Pancreas (tissue), 10 donors: ENCODE measurements around the gene CEMIP. TPM values are rescaled to one million over a fixed set of nuclear protein-coding genes. Genes with fewer than 3 reads are reported as not detected.
A peak's percentile ranks its signal among the peaks of the same experiment; 100 is the strongest.

Experiments used
- ATAC-seq, 4 donors: fragments of 200-7000 bp; cut with Tn5 transposase; one replicate each; pipeline versions ENCODE4 v1.8.0 to v1.9.1; 2020; ENCODE audit warnings: mild to moderate bottlenecking in 4 of 4, moderate library complexity in 4 of 4
- DNase-seq, 6 donors: peaks; one replicate each; pipeline ENCODE4 v3.0.0-alpha.2; 2020
- FAIRE-seq: peaks from 2 replicates; lab custom pipeline; 2012; peaks lifted over from hg19 to GRCh38; lab: Jason Lieb, UNC
- H3K27ac ChIP-seq, 4 donors: fragments of 200-600 bp; sonication (generic); 1 replicate in 3 of 4; 2 replicates in 1 of 4; pipeline versions ENCODE4 v1.5.0 to v1.8.0; 2020
- H3K27me3 ChIP-seq, 4 donors: fragments of 200-600 bp; one replicate each; pipeline ENCODE4 v1.8.0; 2021
- H3K36me3 ChIP-seq, 3 donors: fragments of 200-600 bp; sonication (generic) in 1 of 3; one replicate each; pipeline versions ENCODE4 v1.5.0 to v1.8.0; 2020 to 2021
- H3K4me1 ChIP-seq, 3 donors: fragments of 200-600 bp; one replicate each; pipeline ENCODE4 v1.8.0; 2021
- H3K4me3 ChIP-seq, 4 donors: fragments of 200-600 bp; sonication (generic) in 2 of 4; one replicate each; pipeline versions ENCODE4 v1.5.0 to v1.8.0; 2020 to 2021
- H3K9me3 ChIP-seq, 4 donors: fragments of 200-600 bp; one replicate each; pipeline ENCODE4 v1.8.0; 2021
- CTCF ChIP-seq, 4 donors: fragments of 200-600 bp; sonication (generic) in 3 of 4; IDR thresholded peaks; one replicate each; pipeline versions ENCODE4 v1.5.0 to v1.8.0; 2021; ENCODE audit warnings: antibody characterized with exemption in 4 of 4
- WGBS, 2 donors: extraction: QIAGEN DNeasy Blood & Tissue Kit; methylation state at CpG; one replicate each; pipeline ENCODE4 v1.1.7; 2013; 5-methylcytosine and 5-hydroxymethylcytosine counted together
- intact Hi-C, 3 donors: fragments of 100-400 bp; cut with DNase I; formaldehyde crosslinking; loops; one replicate each; pipeline versions ENCODE4 v1.11.1 to v1.14.2; 2022
- polyA plus RNA-seq, 2 donors: library from polyadenylated mRNA; stranded (reverse); fragments of 200-250 nt; gene quantifications; one replicate each; pipeline ENCODE4 v1.2.3, GENCODE V29; 2013
- total RNA-seq, 6 donors: library from RNA; stranded (reverse); fragmentation: NEBNext Ultra II Directional in 4 of 6; extraction: Animal tissue kit (Norgen Biotek cat#: 25700) in 4 of 6; gene quantifications; one replicate each; pipeline versions ENCODE4 v1.2.1 to v1.2.4, GENCODE V29; 2021 to 2023
- donor health status: healthy with polysubstance abuse.
- donor health status: DM: no; HTN: no; CAD: no; lungs with moderate emphysema.
- donor health status: DM: no; HTN: no; CAD: no.
- donor health status: control.
- donor health status: control.
- donor health status: Bipolar disorder and iron deficiency.
- donor health status: DM: yes; HTN: yes; CAD: no.
- donor health status: DM: no; HTN: no; CAD: no.
- donor health status: DM: no; HTN: no; CAD: no.
- donor health status: DM: yes; HTN: yes; CAD: no.

The CEMIP gene
- total and polyA plus RNA-seq, 8 donors = 0.07 to 0.41 (median 0.12) TPM; not detected in 1

- DNase-seq = no peak
- FAIRE-seq = no peak
- no peaks in the 10 kb centered on the region for H3K4me1 ChIP-seq
- ATAC-seq = no peak
- no peak for TF ChIP-seq CTCF (IDR thresholded peaks at IDR 0.05)
- 97 to 99% methylated on average over 4 of the region's 4 CpGs for WGBS, 2 donors
- H3K4me3 ChIP-seq = no peak overlapping the region
- intact Hi-C loops = no loop called here
- H3K36me3 ChIP-seq = no peaks in the 10 kb centered on the region
- no peak overlapping the region for H3K27ac ChIP-seq
- H3K9me3 ChIP-seq = no peaks in the 10 kb centered on the region
- H3K27me3 ChIP-seq = no peaks in the 10 kb centered on the region
Measured at GRCh38 chr15:80929225-80929624, 150.1 kb downstream of the CEMIP start.

GRCh38 chr15:80929689-80930088 lies 150.5 kb downstream of the CEMIP start:
- H3K4me3 ChIP-seq = no peak overlapping the region
- H3K36me3 ChIP-seq = no peaks in the 10 kb centered on the region
- FAIRE-seq = no peak
- H3K9me3 ChIP-seq = no peaks in the 10 kb centered on the region
- H3K27me3 ChIP-seq = no peaks in the 10 kb centered on the region
- no peaks in the 10 kb centered on the region for H3K4me1 ChIP-seq
- intact Hi-C loops = no loop called here
- WGBS, 2 donors = 88 to 96% methylated on average over 4 of the region's 4 CpGs
- no peak for ATAC-seq
- DNase-seq = no peak
- H3K27ac ChIP-seq = no peak overlapping the region
- no peak for TF ChIP-seq CTCF (IDR thresholded peaks at IDR 0.05)

- FAIRE-seq = no peak
- 84 to 87% methylated on average over 2 of the region's 2 CpGs for WGBS, 2 donors
Measured at GRCh38 chr15:80931191-80931590, 152.0 kb downstream of the CEMIP start.

GRCh38 chr15:80931721-80932512 lies 152.7 kb downstream of the CEMIP start:
- DNase-seq (no peak), FAIRE-seq (no peak), ATAC-seq (peak in 1 of 4 donors; percentile 24)
- Histone ChIP-seq H3K27me3 (no peaks in the 10 kb centered on the region), H3K27ac (no peak overlapping the region), H3K4me1 (no peaks in the 10 kb centered on the region), H3K36me3 (no peaks in the 10 kb centered on the region), H3K4me3 (no peak overlapping the region), H3K9me3 (no peaks in the 10 kb centered on the region)
- no peak for TF ChIP-seq CTCF (IDR thresholded peaks at IDR 0.05)
- 95 to 96% methylated on average over 20 of the region's 20 CpGs for WGBS, 2 donors
- intact Hi-C loops = no loop called here

More at GRCh38 chr15:80931191-80931590, 152.0 kb downstream of the CEMIP start:
- ATAC-seq (no peak), DNase-seq (no peak)
- no peaks in the 10 kb centered on the region for H3K4me1 ChIP-seq
- intact Hi-C loops = no loop called here
- no peaks in the 10 kb centered on the region for H3K36me3 ChIP-seq
- H3K9me3 ChIP-seq = no peaks in the 10 kb centered on the region
- no peak for TF ChIP-seq CTCF (IDR thresholded peaks at IDR 0.05)
- no peak overlapping the region for H3K27ac ChIP-seq
- no peak overlapping the region for H3K4me3 ChIP-seq
- no peaks in the 10 kb centered on the region for H3K27me3 ChIP-seq

- no peak for ATAC-seq
- no peak for FAIRE-seq
- WGBS, 2 donors = 83 to 90% methylated on average over 5 of the region's 5 CpGs
Measured at GRCh38 chr15:80932513-80932815, 153.3 kb downstream of the CEMIP start.

More at GRCh38 chr15:80932513-80932815, 153.3 kb downstream of the CEMIP start:
- intact Hi-C loops = no loop called here
- H3K27me3 ChIP-seq = no peaks in the 10 kb centered on the region
- TF ChIP-seq CTCF (IDR thresholded peaks at IDR 0.05) = no peak
- no peak for DNase-seq
- H3K9me3 ChIP-seq = no peaks in the 10 kb centered on the region
- no peaks in the 10 kb centered on the region for H3K4me1 ChIP-seq
- no peak overlapping the region for H3K4me3 ChIP-seq
- no peak overlapping the region for H3K27ac ChIP-seq
- H3K36me3 ChIP-seq = no peaks in the 10 kb centered on the region
